Activated CD4-positive, alpha-beta T cell treated with anti-CD3 and anti-CD28 coated beads, Interleukin-2, amount 10 ng/mL, durations not matched to agents 7 days and 5 days (primary cell): Measurements from ENCODE around the gene ANKRD22. TPM values are rescaled to one million over a fixed set of nuclear protein-coding genes. Genes with fewer than 3 reads are reported as not detected.

Source experiments
- CTCF ChIA-PET: fragments of 350-600 bp; sonication (Branson Sonifier 250); formaldehyde crosslinking; loops from one replicate; lab custom pipeline; 2021; ENCODE audit warnings: antibody characterized with exemption; lab: Charles Lee
- POLR2A ChIA-PET: fragments of 350-600 bp; sonication (Branson Sonifier 250); formaldehyde crosslinking; loops from one replicate; lab custom pipeline; 2021; ENCODE audit warnings: antibody characterized with exemption; lab: Charles Lee
- DNase-seq: peaks from one replicate; pipeline ENCODE4 v3.0.0-alpha.2; 2020
- H3K27ac Mint-ChIP-seq: one replicate; pipeline ENCODE4 v1.8.0; 2021; ENCODE audit warnings: mild to moderate bottlenecking, moderate library complexity, mixed read lengths
- H3K27me3 Mint-ChIP-seq: one replicate; pipeline ENCODE4 v1.8.0; 2021; ENCODE audit warnings: mixed read lengths
- H3K36me3 Mint-ChIP-seq: one replicate; pipeline ENCODE4 v1.8.0; 2021; ENCODE audit warnings: low read depth, mixed read lengths
- H3K4me1 Mint-ChIP-seq: one replicate; pipeline ENCODE4 v1.8.0; 2021; ENCODE audit warnings: mixed read lengths
- H3K4me3 Mint-ChIP-seq: one replicate; pipeline ENCODE4 v1.8.0; 2021; ENCODE audit warnings: mild to moderate bottlenecking, moderate library complexity, mixed read lengths
- H3K9me3 Mint-ChIP-seq: one replicate; pipeline ENCODE4 v1.8.0; 2021; ENCODE audit warnings: mixed read lengths
- total RNA-seq, 2 experiments: library from RNA; stranded (reverse); gene quantifications; one replicate each; pipeline ENCODE4 v1.2.3, GENCODE V29; 2021

The ANKRD22 gene
- total RNA-seq, 2 experiments from 2014 or later = 0.17 to 0.48 TPM

GRCh38 chr10:88781206-88781605 lies 70.4 kb downstream of the ANKRD22 start:
- H3K4me3 Mint-ChIP-seq = no peak overlapping the region
- peaks cover 26% of the 10 kb centered on the region for H3K27me3 Mint-ChIP-seq
- DNase-seq = no peak
- H3K9me3 Mint-ChIP-seq = no peaks in the 10 kb centered on the region
- CTCF ChIA-PET = interaction anchor here (0.7 to 1.9 kb wide), 2 partner anchors 21 to 753 kb away, joined by 4 to 5 read pairs; partner anchors contain the start of gene LIPN
- no peak overlapping the region for H3K27ac Mint-ChIP-seq
- H3K36me3 Mint-ChIP-seq = no peaks in the 10 kb centered on the region
- no peaks in the 10 kb centered on the region for H3K4me1 Mint-ChIP-seq
- POLR2A ChIA-PET = no interaction called here

Other genes with a start within 250 kb of the ANKRD22 start
- not detected for gene LIPF, start 187.4 kb downstream of the ANKRD22 start, total RNA-seq
- gene LIPK, start 145.6 kb downstream of the ANKRD22 start, total RNA-seq = not detected
- not detected for gene LIPN, start 91.8 kb downstream of the ANKRD22 start, total RNA-seq
- gene LIPM, start 49.1 kb downstream of the ANKRD22 start, total RNA-seq = not detected
- gene STAMBPL1, start 28.4 kb upstream of the ANKRD22 start, total RNA-seq = 10 to 100 TPM; 39.7 to 45.4 TPM
- gene ACTA2, start 100.9 kb upstream of the ANKRD22 start, total RNA-seq = 10 to 100 TPM; 10.7 to 10.8 TPM
- 10 to 100 TPM; 62.3 to 65.1 TPM for gene FAS, start 139.0 kb upstream of the ANKRD22 start, total RNA-seq